ENCODE measurements around the gene PLA2G4F. TPM values are rescaled to one million over a fixed set of nuclear protein-coding genes. Genes with fewer than 3 reads are reported as not detected.

The PLA2G4F gene, protein sequence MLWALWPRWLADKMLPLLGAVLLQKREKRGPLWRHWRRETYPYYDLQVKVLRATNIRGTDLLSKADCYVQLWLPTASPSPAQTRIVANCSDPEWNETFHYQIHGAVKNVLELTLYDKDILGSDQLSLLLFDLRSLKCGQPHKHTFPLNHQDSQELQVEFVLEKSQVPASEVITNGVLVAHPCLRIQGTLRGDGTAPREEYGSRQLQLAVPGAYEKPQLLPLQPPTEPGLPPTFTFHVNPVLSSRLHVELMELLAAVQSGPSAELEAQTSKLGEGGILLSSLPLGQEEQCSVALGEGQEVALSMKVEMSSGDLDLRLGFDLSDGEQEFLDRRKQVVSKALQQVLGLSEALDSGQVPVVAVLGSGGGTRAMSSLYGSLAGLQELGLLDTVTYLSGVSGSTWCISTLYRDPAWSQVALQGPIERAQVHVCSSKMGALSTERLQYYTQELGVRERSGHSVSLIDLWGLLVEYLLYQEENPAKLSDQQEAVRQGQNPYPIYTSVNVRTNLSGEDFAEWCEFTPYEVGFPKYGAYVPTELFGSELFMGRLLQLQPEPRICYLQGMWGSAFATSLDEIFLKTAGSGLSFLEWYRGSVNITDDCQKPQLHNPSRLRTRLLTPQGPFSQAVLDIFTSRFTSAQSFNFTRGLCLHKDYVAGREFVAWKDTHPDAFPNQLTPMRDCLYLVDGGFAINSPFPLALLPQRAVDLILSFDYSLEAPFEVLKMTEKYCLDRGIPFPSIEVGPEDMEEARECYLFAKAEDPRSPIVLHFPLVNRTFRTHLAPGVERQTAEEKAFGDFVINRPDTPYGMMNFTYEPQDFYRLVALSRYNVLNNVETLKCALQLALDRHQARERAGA
- total RNA-seq (not detected), polyA plus RNA-seq (under 1 TPM in 1 of 3 donors, not detected in 2; 0.03 TPM)
- long read RNA-seq, donor 1: 0 reads
- long read RNA-seq, donor 2: 0 reads

DNA sequence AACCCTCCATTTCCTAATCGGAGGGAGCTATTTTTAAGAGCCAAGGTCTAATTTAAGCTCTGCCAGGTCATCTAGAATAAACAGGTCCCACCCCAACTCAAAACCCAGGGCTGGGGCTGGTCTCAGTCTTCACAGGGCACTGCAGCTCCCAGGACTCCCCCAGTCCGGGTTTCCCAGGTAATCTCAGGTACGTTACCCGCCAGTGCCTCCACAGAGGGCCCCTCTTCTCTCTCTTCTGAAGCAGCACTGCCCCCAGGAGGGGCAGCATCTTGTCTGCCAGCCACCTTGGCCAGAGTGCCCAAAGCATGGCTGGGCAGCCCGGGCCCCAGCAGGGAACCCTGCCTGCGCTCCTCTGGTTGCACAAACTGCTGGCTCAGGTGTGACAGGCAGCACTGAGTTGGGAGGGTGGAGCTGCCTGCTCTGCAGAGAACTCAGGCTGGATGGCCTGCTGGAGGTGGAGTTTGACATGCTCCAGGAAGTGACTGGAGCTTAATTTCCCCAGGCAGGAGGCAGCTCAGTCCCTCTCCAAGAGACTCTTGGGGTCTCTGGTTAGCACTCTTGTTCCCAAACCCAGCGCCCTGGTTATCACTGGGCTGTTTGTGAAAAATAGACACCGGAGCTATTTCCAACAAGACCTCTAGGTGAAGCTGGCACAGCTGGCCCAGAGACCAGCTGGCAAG is at the start of gene PLA2G4F:
Gene PLA2G4F, minus strand, starts transcription at position 394 of the 680 bp plus-strand sequence. Its CDS starts 87 bp downstream, at position 307.
- no peak for TF ChIP-seq POLR2A (IDR thresholded peaks at IDR 0.05)
- no peak for TF ChIP-seq POLR2AphosphoS5 (IDR thresholded peaks at IDR 0.05)
- TF ChIP-seq, protein P1, sequence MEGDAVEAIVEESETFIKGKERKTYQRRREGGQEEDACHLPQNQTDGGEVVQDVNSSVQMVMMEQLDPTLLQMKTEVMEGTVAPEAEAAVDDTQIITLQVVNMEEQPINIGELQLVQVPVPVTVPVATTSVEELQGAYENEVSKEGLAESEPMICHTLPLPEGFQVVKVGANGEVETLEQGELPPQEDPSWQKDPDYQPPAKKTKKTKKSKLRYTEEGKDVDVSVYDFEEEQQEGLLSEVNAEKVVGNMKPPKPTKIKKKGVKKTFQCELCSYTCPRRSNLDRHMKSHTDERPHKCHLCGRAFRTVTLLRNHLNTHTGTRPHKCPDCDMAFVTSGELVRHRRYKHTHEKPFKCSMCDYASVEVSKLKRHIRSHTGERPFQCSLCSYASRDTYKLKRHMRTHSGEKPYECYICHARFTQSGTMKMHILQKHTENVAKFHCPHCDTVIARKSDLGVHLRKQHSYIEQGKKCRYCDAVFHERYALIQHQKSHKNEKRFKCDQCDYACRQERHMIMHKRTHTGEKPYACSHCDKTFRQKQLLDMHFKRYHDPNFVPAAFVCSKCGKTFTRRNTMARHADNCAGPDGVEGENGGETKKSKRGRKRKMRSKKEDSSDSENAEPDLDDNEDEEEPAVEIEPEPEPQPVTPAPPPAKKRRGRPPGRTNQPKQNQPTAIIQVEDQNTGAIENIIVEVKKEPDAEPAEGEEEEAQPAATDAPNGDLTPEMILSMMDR (IDR thresholded peaks at IDR 0.05 in 8 of 11, conservative IDR thresholded peaks at IDR 0.05 in 3 of 11): no peak
- WGBS, 5 donors: 75 to 96% (median 78%) methylated on average over 5 to 8 of the region's 8 CpGs
- Histone ChIP-seq H3K27me3 (replicated peaks in 1 of 7) (peaks cover 0 to 3% (median 0%) of the 10 kb centered on the region in 7 donors), H3K4me3 (no peak within 1 kb of the TSS), H3K36me3 (peaks cover 0 to 32% (median 29%) of the 10 kb centered on the region in 6 donors), H3K27ac (no peak within 1 kb of the TSS), H3K9me3 (no peaks in the 10 kb centered on the region), H3K4me1 (no peaks in the 10 kb centered on the region)
- DNase-seq: no peak
- intact Hi-C loops (cut with DNase I; ENCODE audit: low total_unique reads): no loop called here

DNA sequence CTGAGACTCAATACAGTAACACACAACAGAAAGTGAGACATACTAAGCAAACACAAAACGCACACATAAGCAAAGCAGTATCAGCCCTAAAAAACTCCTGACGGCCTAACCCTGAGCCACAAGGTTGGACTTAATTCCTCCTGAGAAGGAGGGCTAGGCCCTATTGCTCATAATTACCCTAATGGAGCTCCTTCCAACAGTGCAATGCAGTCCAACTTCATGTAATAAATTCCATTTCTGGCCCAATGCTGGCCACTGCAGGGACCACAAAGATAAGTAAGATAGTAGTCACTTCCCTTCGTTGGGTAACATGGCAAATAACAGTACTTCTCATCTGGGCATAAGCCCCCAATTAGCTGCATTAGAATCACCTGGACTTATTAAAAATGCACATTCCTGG is 47.5 kb upstream of the PLA2G4F start:
- no peaks in the 10 kb centered on the region for H3K9me3 ChIP-seq
- H3K27ac ChIP-seq: no peak overlapping the region
- peaks cover 13 to 63% (median 36%) of the 10 kb centered on the region in 6 donors for H3K4me1 ChIP-seq
- DNase-seq: no peak
- peaks cover 0 to 43% (median 6%) of the 10 kb centered on the region in 6 donors for H3K36me3 ChIP-seq
- WGBS, 5 donors: 88 to 95% (median 89%) methylated on average over 3 of the region's 3 CpGs
- no peak overlapping the region for H3K4me3 ChIP-seq
- H3K27me3 ChIP-seq (replicated peaks in 1 of 7): no peaks in the 10 kb centered on the region
- intact Hi-C loops (cut with DNase I; ENCODE audit: low total_unique reads): no loop called here
- TF ChIP-seq, protein P1 (IDR thresholded peaks at IDR 0.05 in 8 of 11, conservative IDR thresholded peaks at IDR 0.05 in 3 of 11): no peak
- no peak for TF ChIP-seq POLR2AphosphoS5 (IDR thresholded peaks at IDR 0.05)
- no peak for TF ChIP-seq POLR2A (IDR thresholded peaks at IDR 0.05)

DNA sequence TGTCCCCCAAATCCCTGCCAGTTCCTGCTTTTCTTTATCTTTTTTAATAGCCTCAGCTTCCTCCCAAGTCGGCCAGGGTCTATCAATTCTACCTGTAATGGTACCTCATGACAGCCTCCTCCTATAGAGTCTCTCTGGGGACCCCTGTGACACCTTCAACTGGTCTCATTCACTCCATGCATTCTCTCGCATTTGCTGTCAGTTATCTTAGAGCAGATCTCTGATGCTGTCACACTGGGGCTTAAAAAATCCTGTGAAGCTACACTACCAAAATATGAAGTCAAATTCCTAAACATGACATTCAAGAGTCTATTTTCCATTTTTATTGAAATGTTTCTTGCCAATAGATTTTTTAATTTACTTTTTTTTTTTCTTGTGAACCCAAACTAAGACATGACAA is 46.2 kb upstream of the PLA2G4F start:
- WGBS, 5 donors: 42 to 60% (median 55%) methylated on average over 2 of the region's 2 CpGs
- intact Hi-C loops (cut with DNase I; ENCODE audit: low total_unique reads): no loop called here
- H3K4me3 ChIP-seq: no peak overlapping the region

More for the DNA sequence above, 46.2 kb upstream of the PLA2G4F start:
- Histone ChIP-seq H3K9me3 (no peaks in the 10 kb centered on the region), H3K36me3 (peaks cover 0 to 56% (median 18%) of the 10 kb centered on the region in 6 donors), H3K4me1 (peaks cover 10 to 55% (median 30%) of the 10 kb centered on the region in 6 donors), H3K27ac (no peak overlapping the region), H3K27me3 (replicated peaks in 1 of 7) (no peaks in the 10 kb centered on the region)
- DNase-seq: no peak
- TF ChIP-seq, protein P1 (IDR thresholded peaks at IDR 0.05 in 8 of 11, conservative IDR thresholded peaks at IDR 0.05 in 3 of 11): no peak
- no peak for TF ChIP-seq POLR2AphosphoS5 (IDR thresholded peaks at IDR 0.05)
- TF ChIP-seq POLR2A (IDR thresholded peaks at IDR 0.05): no peak
